ENCODE results near the gene SH2D6. TPM values are rescaled to one million over a fixed set of nuclear protein-coding genes. Genes with fewer than 3 reads are reported as not detected.

The SH2D6 gene
- total and polyA plus RNA-seq, 2 experiments from 2014 or later = 0.27 to 2.8 TPM

DNA sequence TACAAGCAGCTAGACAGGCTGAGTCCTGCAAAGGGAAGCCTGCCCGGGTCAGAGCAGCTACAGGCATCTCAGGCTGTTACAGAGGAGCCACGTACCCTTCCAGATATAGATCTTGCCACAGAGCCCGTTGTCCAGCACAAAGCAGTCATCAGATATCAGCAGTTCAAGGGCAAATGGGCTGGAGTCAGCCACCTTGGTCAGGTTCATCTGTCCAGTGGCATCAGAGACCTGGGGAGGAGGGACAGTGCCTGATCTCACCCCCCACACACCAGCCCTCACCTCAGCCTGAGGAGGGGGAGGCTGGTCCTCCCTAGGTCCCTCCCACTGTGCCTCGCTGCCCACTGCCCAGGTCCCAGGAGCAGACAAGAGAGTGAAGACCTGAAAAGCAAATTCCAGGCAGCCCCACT is 20.6 kb upstream of the SH2D6 start:
- no peak for TF ChIP-seq EZH2 (IDR thresholded peaks at IDR 0.05; ENCODE audit: borderline replicate concordance)
- TF ChIP-seq EZH2phosphoT487 (IDR thresholded peaks at IDR 0.05; ENCODE audit: low read depth, severe bottlenecking, unreplicated experiment) = no peak
- TF ChIP-seq, protein P1, sequence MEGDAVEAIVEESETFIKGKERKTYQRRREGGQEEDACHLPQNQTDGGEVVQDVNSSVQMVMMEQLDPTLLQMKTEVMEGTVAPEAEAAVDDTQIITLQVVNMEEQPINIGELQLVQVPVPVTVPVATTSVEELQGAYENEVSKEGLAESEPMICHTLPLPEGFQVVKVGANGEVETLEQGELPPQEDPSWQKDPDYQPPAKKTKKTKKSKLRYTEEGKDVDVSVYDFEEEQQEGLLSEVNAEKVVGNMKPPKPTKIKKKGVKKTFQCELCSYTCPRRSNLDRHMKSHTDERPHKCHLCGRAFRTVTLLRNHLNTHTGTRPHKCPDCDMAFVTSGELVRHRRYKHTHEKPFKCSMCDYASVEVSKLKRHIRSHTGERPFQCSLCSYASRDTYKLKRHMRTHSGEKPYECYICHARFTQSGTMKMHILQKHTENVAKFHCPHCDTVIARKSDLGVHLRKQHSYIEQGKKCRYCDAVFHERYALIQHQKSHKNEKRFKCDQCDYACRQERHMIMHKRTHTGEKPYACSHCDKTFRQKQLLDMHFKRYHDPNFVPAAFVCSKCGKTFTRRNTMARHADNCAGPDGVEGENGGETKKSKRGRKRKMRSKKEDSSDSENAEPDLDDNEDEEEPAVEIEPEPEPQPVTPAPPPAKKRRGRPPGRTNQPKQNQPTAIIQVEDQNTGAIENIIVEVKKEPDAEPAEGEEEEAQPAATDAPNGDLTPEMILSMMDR (IDR thresholded peaks at IDR 0.05; ENCODE audit: poor library complexity) = no peak
- no peaks in the 10 kb centered on the region for H3K4me1 ChIP-seq (ENCODE audit: insufficient read depth)

DNA sequence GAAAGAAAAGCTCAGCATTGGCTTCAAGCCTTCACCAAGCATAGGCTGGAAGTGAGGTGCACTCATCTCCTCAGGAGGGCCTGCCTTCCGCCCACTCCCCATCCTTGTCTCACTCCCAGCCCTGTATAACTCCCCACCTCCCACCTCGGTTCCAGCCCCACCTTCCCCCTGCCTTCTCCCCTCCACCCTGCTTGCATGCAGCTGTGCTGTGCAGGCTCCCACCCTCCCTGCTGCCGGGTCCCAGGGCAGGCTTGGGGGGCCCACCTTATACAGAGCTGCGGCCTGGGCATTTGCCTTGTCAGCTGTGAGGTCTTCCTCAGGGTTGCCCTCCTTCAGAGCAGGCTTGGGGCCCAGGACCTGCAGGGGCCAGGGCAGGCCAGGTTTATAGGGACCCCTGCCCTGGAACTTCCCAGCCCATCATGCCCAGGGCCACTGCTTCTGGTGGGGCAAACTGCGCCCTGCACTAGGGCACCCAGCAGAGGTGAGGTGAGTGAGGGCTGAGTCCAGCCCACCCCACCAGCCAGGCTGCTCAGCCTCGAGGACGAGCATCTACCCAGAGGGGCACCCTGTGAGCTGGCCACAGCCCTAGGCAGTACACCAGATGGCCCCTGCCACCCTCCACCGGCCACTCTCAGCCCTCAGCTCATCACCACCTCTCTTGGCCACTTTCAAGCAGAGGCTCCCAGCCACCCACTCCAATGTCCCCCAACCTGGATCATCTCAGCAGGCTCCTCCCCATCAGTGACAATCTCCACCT is 19.9 kb upstream of the SH2D6 start:
- H2AFZ ChIP-seq = no peak overlapping the region
- TF ChIP-seq EZH2phosphoT487 (IDR thresholded peaks at IDR 0.05; ENCODE audit: low read depth, severe bottlenecking, unreplicated experiment) (no peak), EZH2 (IDR thresholded peaks at IDR 0.05; ENCODE audit: borderline replicate concordance) (no peak)
- TF ChIP-seq, protein P1 (IDR thresholded peaks at IDR 0.05; ENCODE audit: poor library complexity) = no peak
- WGBS (ENCODE audit: low lambda C conversion rate, missing lambda C conversion rate) = 89% methylated on average over 7 of the region's 8 CpGs

More for the DNA sequence above, 20.6 kb upstream of the SH2D6 start:
- no peak overlapping the region for H3K4me3 ChIP-seq
- H3K9me3 ChIP-seq (ENCODE audit: low read depth) = no peaks in the 10 kb centered on the region
- H3K79me2 ChIP-seq = no peaks in the 10 kb centered on the region
- H3K36me3 ChIP-seq (replicated peaks; ENCODE audit: insufficient read depth, low read depth) = no peaks in the 10 kb centered on the region
- no peaks in the 10 kb centered on the region for H4K20me1 ChIP-seq (ENCODE audit: insufficient read depth, poor library complexity, severe bottlenecking)
- H2AFZ ChIP-seq = no peak overlapping the region
- no peak overlapping the region for H3K4me2 ChIP-seq
- DNase-seq (ENCODE audit: low spot score) = no peak
- WGBS (ENCODE audit: low lambda C conversion rate, missing lambda C conversion rate) = 75% methylated on average over 4 of the region's 4 CpGs
- no peaks in the 10 kb centered on the region for H3K9me2 ChIP-seq (replicated peaks; ENCODE audit: insufficient read depth)
- H3K27me3 ChIP-seq = no peaks in the 10 kb centered on the region
- H3K27ac ChIP-seq = no peak overlapping the region

DNA sequence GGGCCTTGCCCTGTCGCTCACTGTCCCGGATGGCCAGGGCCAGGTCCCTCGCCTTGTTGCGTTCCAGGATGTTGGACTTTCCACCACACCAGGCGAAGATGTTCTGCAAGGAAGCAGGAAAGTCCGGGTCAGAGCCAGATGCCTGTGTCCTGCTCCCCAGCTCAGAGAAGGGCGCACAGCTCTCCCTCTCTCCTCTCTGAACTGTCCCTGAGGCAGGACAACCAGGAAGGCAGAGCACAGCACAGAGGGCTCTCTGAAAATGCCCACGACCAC is 19.4 kb upstream of the SH2D6 start:
- DNase-seq (ENCODE audit: low spot score) = no peak
- Histone ChIP-seq H3K27ac (no peak overlapping the region), H3K4me3 (no peak overlapping the region), H3K79me2 (peaks cover 9% of the 10 kb centered on the region), H3K9me3 (ENCODE audit: low read depth) (no peaks in the 10 kb centered on the region), H3K27me3 (no peaks in the 10 kb centered on the region), H4K20me1 (ENCODE audit: insufficient read depth, poor library complexity, severe bottlenecking) (no peaks in the 10 kb centered on the region), H3K9me2 (replicated peaks; ENCODE audit: insufficient read depth) (no peaks in the 10 kb centered on the region), H2AFZ (no peak overlapping the region), H3K36me3 (replicated peaks; ENCODE audit: insufficient read depth, low read depth) (no peaks in the 10 kb centered on the region), H3K4me1 (ENCODE audit: insufficient read depth) (no peaks in the 10 kb centered on the region), H3K4me2 (no peak overlapping the region)
- TF ChIP-seq, protein P1 (IDR thresholded peaks at IDR 0.05; ENCODE audit: poor library complexity) = no peak
- 100% methylated on average over 8 of the region's 8 CpGs for WGBS (ENCODE audit: low lambda C conversion rate, missing lambda C conversion rate)

More for the DNA sequence above, 19.9 kb upstream of the SH2D6 start:
- no peak overlapping the region for H3K4me3 ChIP-seq
- no peaks in the 10 kb centered on the region for H3K9me2 ChIP-seq (replicated peaks; ENCODE audit: insufficient read depth)
- H3K4me2 ChIP-seq = no peak overlapping the region
- H3K27ac ChIP-seq = no peak overlapping the region
- H3K36me3 ChIP-seq (replicated peaks; ENCODE audit: insufficient read depth, low read depth) = no peaks in the 10 kb centered on the region
- H3K79me2 ChIP-seq = peaks cover 5% of the 10 kb centered on the region
- DNase-seq (ENCODE audit: low spot score) = no peak
- H3K9me3 ChIP-seq (ENCODE audit: low read depth) = no peaks in the 10 kb centered on the region
- H4K20me1 ChIP-seq (ENCODE audit: insufficient read depth, poor library complexity, severe bottlenecking) = no peaks in the 10 kb centered on the region
- H3K4me1 ChIP-seq (ENCODE audit: insufficient read depth) = no peaks in the 10 kb centered on the region
- no peaks in the 10 kb centered on the region for H3K27me3 ChIP-seq
